ENCODE results near the gene C2orf78.

GRCh38 chr2:73842739-73843019 is 58.7 kb downstream of the C2orf78 start:
- TF ChIP-seq CTCF (conservative IDR thresholded peaks at IDR 0.05; ENCODE audit: low read depth, low read length) (no peak), SMC3 (IDR thresholded peaks at IDR 0.05; ENCODE audit: low read depth, low read length) (no peak), MXI1 (IDR thresholded peaks at IDR 0.05; ENCODE audit: borderline replicate concordance, low read depth, low read length) (no peak), POLR2A (IDR thresholded peaks at IDR 0.05; ENCODE audit: low read depth, low read length) (no peak)

Measured in IMR-90 (cell line).